K562 (cell line): ENCODE results near the gene CORT. TPM values are rescaled to one million over a fixed set of nuclear protein-coding genes. Genes with fewer than 3 reads are reported as not detected.

Experiments
- CAMTA2 ChIP-seq: fragments of 250-450 bp; sonication (Bioruptor Pico); conservative IDR thresholded peaks from 2 replicates; pipeline ENCODE4 v1.5.1; 2022
- CEBPZ ChIP-seq: fragments of 150-350 bp; IDR thresholded peaks from 2 replicates; pipeline ENCODE4 v1.6.1; 2014; ENCODE audit warnings: low read depth, mild to moderate bottlenecking, low read length, borderline replicate concordance
- DEAF1 ChIP-seq: fragments of 450-650 bp; formaldehyde crosslinking; IDR thresholded peaks from 2 replicates; pipeline ENCODE4 v1.4.0; 2020; ENCODE audit warnings: mild to moderate bottlenecking, moderate library complexity
- GATAD2A ChIP-seq: fragments of 450-650 bp; IDR thresholded peaks from 2 replicates; pipeline ENCODE4 v1.6.1; 2017
- HIVEP1 ChIP-seq: fragments of 250-450 bp; sonication (Bioruptor Pico); IDR thresholded peaks from 2 replicates; pipeline ENCODE4 v1.4.0; 2020; ENCODE audit warnings: mild to moderate bottlenecking
- KDM1A ChIP-seq, 2 experiments: fragments of 450-650 bp; IDR thresholded peaks; 2 replicates each; pipeline ENCODE4 v1.6.1; 2016; ENCODE audit warnings: mild to moderate bottlenecking in 2 of 2
- KDM2B ChIP-seq: fragments of 250-450 bp; sonication (Bioruptor Pico); IDR thresholded peaks from 2 replicates; pipeline ENCODE4 v1.8.0; 2021; ENCODE audit warnings: mild to moderate bottlenecking, moderate library complexity
- MAFK ChIP-seq: IDR thresholded peaks from 2 replicates; pipeline ENCODE4 v1.6.1; 2011; ENCODE audit warnings: low read length, improper control_type of control experiment
- PHB ChIP-seq: fragments of 250-450 bp; sonication (Bioruptor Pico); IDR thresholded peaks from 2 replicates; pipeline ENCODE4 v1.5.0; 2021
- POLR2G ChIP-seq: fragments of 200-400 bp; formaldehyde crosslinking; IDR thresholded peaks from 2 replicates; pipeline ENCODE4 v1.6.1; 2017; ENCODE audit warnings: low read depth, mild to moderate bottlenecking, antibody characterized with exemption, low read length, moderate library complexity
- RBM22 ChIP-seq: fragments of 200-400 bp; formaldehyde crosslinking; IDR thresholded peaks from 2 replicates; pipeline ENCODE4 v1.6.1; 2018; ENCODE audit warnings: low read length, low read depth; ENCODE audit not compliant: poor library complexity, severe bottlenecking
- TBP ChIP-seq: optimal IDR thresholded peaks from 2 replicates; pipeline ENCODE3; 2011; ENCODE audit warnings: low read depth, low read length, improper control_type of control experiment
- TEAD2 ChIP-seq: fragments of 450-650 bp; IDR thresholded peaks from 2 replicates; pipeline ENCODE4 v1.6.1; 2016; ENCODE audit warnings: missing genetic modification characterization, control low read depth, missing compliant biosample characterization
- TFE3 ChIP-seq: fragments of 450-650 bp; formaldehyde crosslinking; IDR thresholded peaks from 2 replicates; pipeline ENCODE4 v1.4.0; 2020; ENCODE audit warnings: mild to moderate bottlenecking, mixed read lengths
- ZBTB12 ChIP-seq: fragments of 250-450 bp; sonication (Bioruptor Pico); IDR thresholded peaks from 2 replicates; pipeline ENCODE4 v1.4.0; 2020
- ZNF146 ChIP-seq: IDR thresholded peaks from one replicate; pipeline ENCODE4 v1.6.1; 2018; ENCODE audit warnings: missing compliant biosample characterization; ENCODE audit not compliant: unreplicated experiment
- ZNF239 ChIP-seq: fragments of 250-450 bp; sonication (Bioruptor Pico); IDR thresholded peaks from 2 replicates; pipeline ENCODE4 v1.4.0; 2020; ENCODE audit warnings: mild to moderate bottlenecking
- ZNF277 ChIP-seq: fragments of 250-450 bp; sonication (Bioruptor Pico); IDR thresholded peaks from 2 replicates; pipeline ENCODE4 v1.8.0; 2022; ENCODE audit warnings: inconsistent platforms, mild to moderate bottlenecking, moderate library complexity, borderline replicate concordance
- ZNF57 ChIP-seq: fragments of 450-650 bp; formaldehyde crosslinking; IDR thresholded peaks from 2 replicates; pipeline ENCODE4 v1.4.0; 2020; ENCODE audit warnings: mild to moderate bottlenecking, moderate library complexity
- polyA plus RNA-seq, 8 experiments: library from polyadenylated mRNA; depleted of rRNA in 4 of 8; stranded (reverse) in 5 of 8; unstranded in 3 of 8; fragments of >200 nt; fragmentation: Nextera tagmentation in 2 of 8; fragmentation: Illumina TruSeq in 1 of 8; extraction: Ambion mirVana in 2 of 8; extraction: Trizol in 1 of 8; gene quantifications; 2 replicates each; pipeline versions ENCODE4 v1.2.1 to v1.2.3, GENCODE V29; 2011 to 2014; ENCODE audit warnings: inconsistent platforms in 1 of 8, missing spikeins in 1 of 8
- total RNA-seq, 7 experiments: library from RNA; depleted of rRNA in 6 of 7; stranded (reverse); fragments of >200 nt in 6 of 7; fragmentation: Illumina TruSeq in 2 of 7; extraction: Trizol in 2 of 7; gene quantifications; 2 replicates each; pipeline versions ENCODE4 v1.2.1 to v1.2.3, GENCODE V29; 2011 to 2021; ENCODE audit warnings: low replicate concordance in 1 of 7

Gene CORT
- total and polyA plus RNA-seq, 9 of the 15 experiments (the other 6 are each of a cell fraction or from before 2014, with no cell fraction given) = 0.08 to 0.54 (median 0.13) TPM; not detected in 5

GRCh38 chr1:10474613-10475507 lies 25.0 kb downstream of the CORT start, which contains the start of gene PEX14 (continued):
- no peak for TF ChIP-seq ZBTB12 (CRISPR knock-in tag)
- peak; percentile 41 for TF ChIP-seq RBM22
- TF ChIP-seq CAMTA2 = no peak
- TF ChIP-seq PHB (CRISPR knock-in tag) = no peak
- peak; percentile 90 for TF ChIP-seq TBP
- TF ChIP-seq GATAD2A = no peak
- TF ChIP-seq CEBPZ = peak; percentile 43; the same call in 1 of the 2 replicates
- TF ChIP-seq POLR2G = peak; percentile 94
- no peak; the same call in 1 of the 2 replicates for TF ChIP-seq ZNF239
- TF ChIP-seq MAFK = no peak
- no peak for TF ChIP-seq DEAF1 (CRISPR knock-in tag)
- no peak for TF ChIP-seq KDM2B (CRISPR knock-in tag)
- no peak for TF ChIP-seq ZNF146 (CRISPR knock-in tag)
- TF ChIP-seq ZNF57 (CRISPR knock-in tag) = no peak
- TF ChIP-seq ZNF277 (CRISPR knock-in tag) = peak; percentile 35; the same call in 1 of the 2 replicates
- peak; percentile 29 to 43; a peak in 1 of 4 replicates for TF ChIP-seq KDM1A (IDR thresholded peaks at IDR 0.05)
- TF ChIP-seq TFE3 = no peak
- no peak for TF ChIP-seq TEAD2 (tag)
- no peak for TF ChIP-seq HIVEP1
